Testis (tissue), 3 donors: ENCODE data around the gene IFIT1. TPM values are rescaled to one million over a fixed set of nuclear protein-coding genes. Genes with fewer than 3 reads are reported as not detected.

Source experiments
- DNase-seq: peaks from one replicate; pipeline ENCODE4 v3.0.0-alpha.2; 2019
- H3K27ac ChIP-seq, 2 donors: fragments of 200-600 bp; sonication (generic); one replicate each; pipeline ENCODE4 v1.5.1; 2019
- H3K27me3 ChIP-seq: fragments of 200-600 bp; sonication (generic); one replicate; pipeline ENCODE4 v1.5.1; 2019
- H3K36me3 ChIP-seq: fragments of 200-600 bp; sonication (generic); one replicate; pipeline ENCODE4 v1.5.1; 2017; ENCODE audit warnings: low read depth; ENCODE audit errors: missing control alignments
- H3K4me1 ChIP-seq: fragments of 200-600 bp; sonication (generic); one replicate; pipeline ENCODE4 v1.5.1; 2019
- H3K4me3 ChIP-seq, 2 donors: fragments of 200-600 bp; sonication (generic); one replicate each; pipeline ENCODE4 v1.5.1; 2017 to 2019
- H3K9me3 ChIP-seq: fragments of 200-600 bp; sonication (generic); one replicate; pipeline ENCODE4 v1.5.1; 2017
- POLR2A ChIP-seq: fragments of 450-650 bp; IDR thresholded peaks from one replicate; pipeline ENCODE4 v1.6.1; 2017; ENCODE audit warnings: antibody characterized with exemption, mild to moderate bottlenecking, moderate library complexity
- WGBS, 2 donors: methylation state at CpG; one replicate each; pipeline ENCODE4 v1.1.5; 2018; 5-methylcytosine and 5-hydroxymethylcytosine counted together
- intact Hi-C: fragments of 100-400 bp; cut with DNase I; formaldehyde crosslinking; loops from one replicate; pipeline ENCODE4 v1.15.1; 2023; ENCODE audit warnings: low total_unique reads
- polyA plus RNA-seq: library from polyadenylated mRNA; stranded (reverse); fragments of 350-450 nt; fragmentation: Illumina TruSeq; extraction: RNeasy Lipid Tissue Mini Kit (QIAGEN cat#74804); gene quantifications from one replicate; pipeline ENCODE4 v1.2.3, GENCODE V29; 2014; ENCODE audit warnings: low read depth, low replicate concordance; ENCODE audit not compliant: insufficient read depth
- total RNA-seq, 2 donors: library from RNA; depleted of rRNA; stranded (reverse); fragments of >200 nt; gene quantifications; one replicate each; pipeline ENCODE4 v1.2.3, GENCODE V29; 2016
- TF ChIP-seq, protein P1 (sequence below), 3 experiments: fragments of 450-650 bp in 2 of 3; fragments of 200-600 bp in 1 of 3; sonication (generic) in 1 of 3; IDR thresholded peaks; one replicate each; pipeline ENCODE4 v1.5.1; 2016 to 2019; ENCODE audit warnings: antibody characterized with exemption in 3 of 3, mild to moderate bottlenecking in 2 of 3, moderate library complexity in 1 of 3

IFIT1 gene
- total and polyA plus RNA-seq, 3 donors from 2014 or later = 13.1 to 15.3 (median 14.8) TPM

DNA sequence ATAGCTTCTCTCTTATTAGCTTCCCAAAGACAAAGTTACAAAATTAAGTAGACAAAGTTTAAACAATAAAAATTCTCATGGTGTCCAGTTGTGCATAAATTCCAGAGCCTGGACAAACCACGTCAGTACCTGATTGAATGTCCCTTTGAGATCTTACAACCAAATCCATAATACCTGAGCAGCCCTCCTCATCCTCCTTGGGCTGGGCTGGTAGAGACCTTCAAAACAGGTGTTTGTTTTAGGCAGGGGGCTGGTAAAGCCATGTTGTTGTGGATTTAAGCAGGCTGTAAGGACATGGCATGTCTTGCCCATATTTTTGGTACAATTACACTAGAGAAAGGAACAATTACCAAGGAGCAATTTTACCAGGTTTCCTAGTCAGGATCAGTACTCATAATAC is 24.0 kb downstream of the IFIT1 start:
- no peak for TF ChIP-seq POLR2A
- TF ChIP-seq, protein P1, sequence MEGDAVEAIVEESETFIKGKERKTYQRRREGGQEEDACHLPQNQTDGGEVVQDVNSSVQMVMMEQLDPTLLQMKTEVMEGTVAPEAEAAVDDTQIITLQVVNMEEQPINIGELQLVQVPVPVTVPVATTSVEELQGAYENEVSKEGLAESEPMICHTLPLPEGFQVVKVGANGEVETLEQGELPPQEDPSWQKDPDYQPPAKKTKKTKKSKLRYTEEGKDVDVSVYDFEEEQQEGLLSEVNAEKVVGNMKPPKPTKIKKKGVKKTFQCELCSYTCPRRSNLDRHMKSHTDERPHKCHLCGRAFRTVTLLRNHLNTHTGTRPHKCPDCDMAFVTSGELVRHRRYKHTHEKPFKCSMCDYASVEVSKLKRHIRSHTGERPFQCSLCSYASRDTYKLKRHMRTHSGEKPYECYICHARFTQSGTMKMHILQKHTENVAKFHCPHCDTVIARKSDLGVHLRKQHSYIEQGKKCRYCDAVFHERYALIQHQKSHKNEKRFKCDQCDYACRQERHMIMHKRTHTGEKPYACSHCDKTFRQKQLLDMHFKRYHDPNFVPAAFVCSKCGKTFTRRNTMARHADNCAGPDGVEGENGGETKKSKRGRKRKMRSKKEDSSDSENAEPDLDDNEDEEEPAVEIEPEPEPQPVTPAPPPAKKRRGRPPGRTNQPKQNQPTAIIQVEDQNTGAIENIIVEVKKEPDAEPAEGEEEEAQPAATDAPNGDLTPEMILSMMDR (IDR thresholded peaks at IDR 0.05) = no peak
- DNase-seq = no peak
- no peak overlapping the region for H3K4me3 ChIP-seq
- intact Hi-C loops = no loop called here
- H3K27ac ChIP-seq = peak overlapping the region in 1 of 2 donors; percentile 2
- WGBS, 2 donors = 20 to 41% methylated on average over 1 of the region's 1 CpG
- no peaks in the 10 kb centered on the region for H3K27me3 ChIP-seq
- no peaks in the 10 kb centered on the region for H3K36me3 ChIP-seq
- H3K9me3 ChIP-seq = no peaks in the 10 kb centered on the region
- H3K4me1 ChIP-seq = peaks cover 6% of the 10 kb centered on the region

DNA sequence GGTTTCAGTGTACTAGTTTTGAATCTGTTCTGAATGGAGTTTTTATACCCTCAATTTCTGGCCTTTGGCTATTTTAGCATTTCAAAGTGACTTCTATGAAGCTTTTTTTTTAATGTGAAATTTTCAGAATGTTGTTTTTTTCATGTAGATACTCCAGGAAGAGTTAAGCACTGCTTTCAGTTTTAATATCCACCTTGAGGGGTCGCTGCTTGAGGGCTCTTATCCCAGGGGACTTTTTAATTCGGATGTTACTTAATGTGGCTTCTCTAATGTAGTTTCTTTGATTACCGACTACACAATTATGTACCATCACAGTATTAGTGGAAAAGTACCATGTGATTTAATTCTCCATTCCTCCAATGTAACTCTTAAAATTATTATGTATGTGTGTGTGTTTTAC is 27.1 kb downstream of the IFIT1 start:
- H3K27me3 ChIP-seq = no peaks in the 10 kb centered on the region
- DNase-seq = no peak
- H3K4me3 ChIP-seq = no peak overlapping the region
- H3K36me3 ChIP-seq = no peaks in the 10 kb centered on the region
- WGBS, 2 donors = 57 to 64% methylated on average over 3 of the region's 3 CpGs
- intact Hi-C loops = no loop called here
- peaks cover 6% of the 10 kb centered on the region for H3K4me1 ChIP-seq
- no peak for TF ChIP-seq POLR2A
- TF ChIP-seq, protein P1 (IDR thresholded peaks at IDR 0.05) = peak in 1 of 3 experiments; percentile 46
- H3K9me3 ChIP-seq = no peaks in the 10 kb centered on the region
- H3K27ac ChIP-seq = no peak overlapping the region

DNA sequence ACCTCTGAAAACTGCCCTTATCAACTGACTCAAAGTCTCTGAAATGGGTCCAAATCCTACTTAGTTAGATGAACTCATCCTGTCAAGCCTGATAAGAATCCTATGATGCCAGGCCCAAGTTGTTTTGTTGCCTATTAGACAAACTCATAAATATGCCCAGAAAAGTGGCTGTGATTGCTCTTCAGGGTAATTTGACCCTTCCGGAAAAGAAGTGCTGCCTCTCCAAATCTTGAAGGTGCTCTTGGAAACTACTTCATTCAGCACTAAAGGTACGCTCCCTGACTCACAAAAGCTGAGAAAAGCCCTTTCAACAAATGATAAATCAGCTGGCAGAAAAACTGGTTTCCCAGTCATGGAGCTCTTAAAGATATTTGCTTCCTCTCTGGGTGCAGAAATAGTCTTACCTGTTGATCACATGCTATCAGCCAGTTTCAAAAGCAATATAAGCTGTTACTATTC is 28.6 kb downstream of the IFIT1 start:
- TF ChIP-seq POLR2A = no peak
- TF ChIP-seq, protein P1 (IDR thresholded peaks at IDR 0.05) = no peak
- Histone ChIP-seq H3K27ac (no peak overlapping the region), H3K4me3 (no peak overlapping the region), H3K4me1 (peaks cover 6% of the 10 kb centered on the region), H3K36me3 (no peaks in the 10 kb centered on the region), H3K27me3 (no peaks in the 10 kb centered on the region), H3K9me3 (no peaks in the 10 kb centered on the region)
- 97 to 98% methylated on average over 2 of the region's 2 CpGs for WGBS, 2 donors
- no peak for DNase-seq
- intact Hi-C loops = loop anchor here (10.0 kb wide), 1 partner anchor 134 kb away; no protein-coding TSS in a partner anchor

DNA sequence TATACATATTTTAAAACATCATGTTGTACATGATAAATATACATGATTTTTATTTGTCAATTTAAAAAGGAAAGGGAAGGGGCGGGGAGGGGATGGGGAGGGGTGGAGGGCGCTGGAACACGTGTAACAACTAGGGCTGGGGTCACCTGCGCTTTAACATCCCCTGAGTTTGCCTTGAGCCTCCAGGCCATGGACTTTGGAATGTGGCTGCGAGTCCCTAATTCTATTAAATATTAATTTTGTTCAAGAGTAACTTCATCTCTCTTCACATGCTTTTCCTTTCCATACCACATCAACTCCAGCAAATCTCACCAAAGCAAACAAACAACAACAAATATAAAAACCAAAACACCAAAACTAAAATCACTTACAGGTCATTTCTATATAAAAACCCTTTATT is 32.6 kb downstream of the IFIT1 start:
- no peak overlapping the region for H3K27ac ChIP-seq
- H3K4me3 ChIP-seq = no peak overlapping the region
- H3K27me3 ChIP-seq = no peaks in the 10 kb centered on the region
- H3K9me3 ChIP-seq = no peaks in the 10 kb centered on the region
- intact Hi-C loops = loop anchor here (10.0 kb wide), 1 partner anchor 130 kb away; no protein-coding TSS in a partner anchor
- no peaks in the 10 kb centered on the region for H3K4me1 ChIP-seq
- WGBS, 2 donors = 79 to 91% methylated on average over 5 of the region's 5 CpGs
- no peak for TF ChIP-seq POLR2A
- TF ChIP-seq, protein P1 (IDR thresholded peaks at IDR 0.05) = no peak
- DNase-seq = no peak
- H3K36me3 ChIP-seq = no peaks in the 10 kb centered on the region

DNA sequence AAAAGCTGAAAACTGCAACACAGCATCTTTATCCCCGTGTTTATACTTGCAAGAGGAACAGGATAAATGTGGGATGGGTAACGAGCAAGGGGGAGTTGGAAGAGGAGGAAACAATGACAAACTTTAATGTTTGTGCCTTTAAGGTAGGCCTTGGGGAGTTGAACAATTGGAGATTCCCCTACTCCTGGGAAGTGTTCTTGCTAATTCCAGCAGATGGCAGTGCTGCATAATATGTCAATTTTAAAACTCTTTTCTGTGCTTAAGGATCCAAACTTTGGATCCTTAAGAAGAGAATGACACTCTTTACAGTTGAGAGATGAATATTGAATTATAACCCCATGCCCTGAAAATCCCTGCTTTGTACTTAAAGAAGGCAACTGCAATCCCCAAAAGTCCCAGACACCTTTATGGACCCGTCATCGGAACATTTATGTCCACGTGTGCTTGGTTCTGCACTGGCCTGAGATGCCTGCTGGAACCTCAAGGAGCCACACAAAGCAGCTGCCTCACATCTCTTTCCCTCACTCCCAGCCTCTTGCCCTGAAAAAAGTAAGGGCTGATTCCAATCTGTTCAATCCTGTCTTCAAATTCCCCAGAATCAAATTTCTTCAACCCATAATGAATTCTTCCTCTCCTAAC is 33.9 kb downstream of the IFIT1 start:
- Histone ChIP-seq H3K36me3 (no peaks in the 10 kb centered on the region), H3K9me3 (no peaks in the 10 kb centered on the region), H3K27me3 (no peaks in the 10 kb centered on the region), H3K4me1 (no peaks in the 10 kb centered on the region), H3K27ac (no peak overlapping the region), H3K4me3 (no peak overlapping the region)
- DNase-seq = no peak
- 58 to 63% methylated on average over 4 to 5 of the region's 5 CpGs for WGBS, 2 donors
- TF ChIP-seq POLR2A = no peak
- TF ChIP-seq, protein P1 (IDR thresholded peaks at IDR 0.05) = peak; percentile 63 to 75 (median 75)
- intact Hi-C loops = loop anchor here (10.0 kb wide), 1 partner anchor 128 kb away; no protein-coding TSS in a partner anchor
